ENCODE data around the gene ZNF25.

DNA sequence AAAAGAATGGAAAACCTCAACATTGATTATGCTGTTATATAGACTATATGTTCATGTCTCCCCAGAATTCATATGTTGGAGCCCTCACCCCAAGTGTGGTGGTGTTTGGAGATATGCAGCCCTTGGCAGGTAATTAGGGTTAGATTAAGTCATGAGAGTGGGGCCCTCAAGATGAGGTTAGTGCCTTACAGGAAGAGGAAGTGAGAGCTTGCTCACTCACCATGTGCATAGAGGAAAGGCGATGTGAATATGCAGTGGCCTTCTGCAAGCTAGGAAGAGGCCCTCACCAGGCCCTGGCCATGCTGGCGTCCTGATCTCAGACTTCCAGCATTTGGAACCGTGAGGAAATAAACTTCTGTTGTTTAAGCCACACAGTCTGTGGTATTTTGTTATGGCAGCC is 48.8 kb upstream of the ZNF25 start:
- TF ChIP-seq YY1 (IDR thresholded peaks at IDR 0.05; ENCODE audit: insufficient read depth, insufficient read length) (no peak), ZNF274 (IDR thresholded peaks at IDR 0.05; ENCODE audit: low read depth, low read length) (no peak)

Data from NT2/D1 (cell line).